NT2/D1 (cell line): ENCODE results near the gene CORIN.
"Not testable (repeated sequence)": the region's sequence is repeated elsewhere in the genome, so short reads cannot be mapped to it uniquely, and the experiment has no call there.

ENCODE experiments used
- YY1 ChIP-seq: IDR thresholded peaks from 2 replicates; pipeline ENCODE4 v1.6.1; 2011; ENCODE audit not compliant: insufficient read length, insufficient read depth
- ZNF274 ChIP-seq: IDR thresholded peaks from 2 replicates; pipeline ENCODE4 v1.6.1; 2011; ENCODE audit warnings: mild to moderate bottlenecking, low read depth, low read length

GRCh38 chr4:47555920-47556319 is 281.9 kb downstream of the CORIN start:
- not testable (repeated sequence) for TF ChIP-seq YY1, ZNF274
